Superior temporal gyrus (tissue), 1 donor: Measurements from ENCODE around the gene PTPRK.

ENCODE experiments used
- DNase-seq: peaks from one replicate; pipeline ENCODE4 v3.0.0-alpha.2; 2016; ENCODE audit errors: extremely low spot score

PTPRK gene

GRCh38 chr6:128395188-128395587 lies 125.2 kb downstream of the PTPRK start:
- DNase-seq = no peak

GRCh38 chr6:128394167-128394566 lies 126.2 kb downstream of the PTPRK start:
- no peak for DNase-seq

GRCh38 chr6:128389820-128390534 lies 130.4 kb downstream of the PTPRK start:
- DNase-seq = no peak

GRCh38 chr6:128388380-128388779 lies 132.0 kb downstream of the PTPRK start:
- no peak for DNase-seq

- no peak for DNase-seq
Observed at GRCh38 chr6:128380891-128381290, 139.5 kb downstream of the PTPRK start.

GRCh38 chr6:128379577-128379976 lies 140.8 kb downstream of the PTPRK start:
- no peak for DNase-seq

- no peak for DNase-seq
Observed at GRCh38 chr6:128376952-128377503, 143.4 kb downstream of the PTPRK start.

- no peak for DNase-seq
Observed at GRCh38 chr6:128371136-128371535, 149.3 kb downstream of the PTPRK start.

GRCh38 chr6:128370072-128370471 lies 150.3 kb downstream of the PTPRK start:
- DNase-seq = no peak

GRCh38 chr6:128368213-128368944 lies 152.0 kb downstream of the PTPRK start:
- no peak for DNase-seq

- no peak for DNase-seq
Observed at GRCh38 chr6:128367437-128367836, 153.0 kb downstream of the PTPRK start.

- DNase-seq = no peak
Observed at GRCh38 chr6:128365520-128366160, 154.8 kb downstream of the PTPRK start.

GRCh38 chr6:128364766-128365519 lies 155.5 kb downstream of the PTPRK start:
- DNase-seq = no peak

GRCh38 chr6:128363020-128363813 lies 157.2 kb downstream of the PTPRK start:
- DNase-seq = no peak

GRCh38 chr6:128361378-128361777 lies 159.0 kb downstream of the PTPRK start:
- DNase-seq = no peak

- DNase-seq = no peak
Observed at GRCh38 chr6:128358244-128358776, 162.1 kb downstream of the PTPRK start.

- no peak for DNase-seq
Observed at GRCh38 chr6:128357392-128358130, 162.8 kb downstream of the PTPRK start.

- DNase-seq = no peak
Observed at GRCh38 chr6:128352366-128352765, 168.0 kb downstream of the PTPRK start.

GRCh38 chr6:128351255-128351514 lies 169.2 kb downstream of the PTPRK start:
- DNase-seq = no peak
